Stomach (tissue), 9 donors: ENCODE data around the gene EVI5L. TPM values are rescaled to one million over a fixed set of nuclear protein-coding genes. Genes with fewer than 3 reads are reported as not detected.

ENCODE experiments used
- DNase-seq, 2 donors: peaks; one replicate each; pipeline versions ENCODE4 v3.0.0 to v3.0.0-alpha.2; 2013 to 2019
- H3K27ac ChIP-seq, 5 donors: fragments of 200-600 bp in 4 of 5; sonication (generic) in 4 of 5; one replicate each; pipeline ENCODE4 v1.5.1; 2013 to 2019; ENCODE audit warnings: mild to moderate bottlenecking in 1 of 5, moderate library complexity in 1 of 5
- H3K27me3 ChIP-seq, 3 donors: fragments of 200-600 bp; sonication (generic); one replicate each; pipeline ENCODE4 v1.5.1; 2017 to 2019; ENCODE audit warnings: mixed run types in 1 of 3
- H3K36me3 ChIP-seq, 4 donors: fragments of 200-600 bp; sonication (generic); 1 replicate in 3 of 4; 2 replicates in 1 of 4; pipeline ENCODE4 v1.5.1; 2016 to 2019
- H3K4me1 ChIP-seq, 4 donors: fragments of 200-600 bp; sonication (generic); one replicate each; pipeline ENCODE4 v1.5.1; 2016 to 2019
- H3K4me3 ChIP-seq, 4 donors: fragments of 200-600 bp; sonication (generic) in 3 of 4; one replicate each; pipeline ENCODE4 v1.5.1; 2016 to 2019; ENCODE audit warnings: mild to moderate bottlenecking in 1 of 4
- H3K9me3 ChIP-seq, 4 donors: fragments of 200-600 bp; sonication (generic); one replicate each; pipeline ENCODE4 v1.5.1; 2016 to 2019
- EP300 ChIP-seq: sonication (generic); formaldehyde crosslinking; IDR thresholded peaks from one replicate; pipeline ENCODE4 v1.6.1; 2017; ENCODE audit warnings: antibody characterized with exemption
- POLR2A ChIP-seq, 4 donors: fragments of 450-650 bp; IDR thresholded peaks; one replicate each; pipeline ENCODE4 v1.6.1; 2016; ENCODE audit warnings: antibody characterized with exemption in 4 of 4, control low read depth in 2 of 4, mild to moderate bottlenecking in 1 of 4, moderate library complexity in 1 of 4
- POLR2AphosphoS5 ChIP-seq, 3 donors: sonication (generic); formaldehyde crosslinking; IDR thresholded peaks; one replicate each; pipeline ENCODE4 v1.6.1; 2016; ENCODE audit warnings: antibody characterized with exemption in 3 of 3
- WGBS, 5 donors: extraction: QIAGEN DNeasy Blood & Tissue Kit in 3 of 5; methylation state at CpG; one replicate each; pipeline versions ENCODE4 v1.1.5 to v1.1.7; 2013 to 2018; 5-methylcytosine and 5-hydroxymethylcytosine counted together
- intact Hi-C: fragments of 100-400 bp; cut with DNase I; formaldehyde crosslinking; loops from one replicate; pipeline ENCODE4 v1.15.1; 2023; ENCODE audit warnings: low total_unique reads
- polyA plus RNA-seq, 3 donors: library from polyadenylated mRNA; stranded (reverse); fragments of 200-250 nt; gene quantifications; one replicate each; pipeline ENCODE4 v1.2.3, GENCODE V29; 2013
- total RNA-seq, 5 donors: library from RNA; depleted of rRNA; stranded (reverse); fragments of >200 nt; gene quantifications; one replicate each; pipeline versions ENCODE4 v1.1.0 to v1.2.3, GENCODE V29; 2014 to 2016
- TF ChIP-seq, protein P1 (sequence below), 7 experiments: fragments of 450-650 bp in 4 of 7; fragments of 200-600 bp in 3 of 7; sonication (generic) in 3 of 7; IDR thresholded peaks; one replicate each; pipeline ENCODE4 v1.5.1; 2016 to 2019; ENCODE audit warnings: antibody characterized with exemption in 7 of 7, control low read depth in 2 of 7, mild to moderate bottlenecking in 1 of 7
- donor health status: healthy with polysubstance abuse.
- donor health status: Bipolar disorder and iron deficiency.
- donor health status: healthy.

EVI5L gene
- total and polyA plus RNA-seq, 8 donors: 4.9 to 31.6 (median 8.4) TPM

DNA sequence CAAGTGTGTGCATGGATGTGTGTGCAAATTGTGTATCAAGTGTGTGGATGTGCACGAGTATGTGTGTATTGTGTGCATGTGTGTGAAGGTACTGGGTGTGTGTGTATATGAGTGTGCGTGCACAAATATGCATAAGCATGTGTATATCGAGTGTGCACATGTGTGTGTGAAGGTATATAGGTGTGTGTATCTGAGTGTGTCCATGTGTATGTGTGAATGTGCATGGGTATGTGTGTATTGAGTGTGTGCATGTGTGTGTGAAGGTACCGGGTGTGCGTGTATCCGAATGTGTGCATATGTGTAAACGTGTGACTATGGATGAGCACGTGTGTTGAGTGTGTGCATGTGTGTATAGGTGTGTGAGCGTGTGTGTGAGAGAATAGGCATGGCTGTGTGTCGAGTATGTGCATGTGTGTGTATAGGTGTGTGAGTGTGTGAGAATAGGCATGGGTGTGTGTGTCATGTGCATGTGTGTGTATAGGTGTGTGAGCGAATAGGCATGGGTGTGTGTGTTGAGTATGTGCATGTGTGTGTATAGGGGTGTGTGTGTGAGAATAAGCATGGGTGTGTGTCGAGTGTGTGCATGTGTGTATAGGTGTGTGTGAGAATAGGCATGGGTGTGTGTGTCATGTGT lies 12.8 kb downstream of the EVI5L start:
- TF ChIP-seq EP300 (no peak), POLR2A (IDR thresholded peaks at IDR 0.05) (no peak)
- TF ChIP-seq, protein P1, sequence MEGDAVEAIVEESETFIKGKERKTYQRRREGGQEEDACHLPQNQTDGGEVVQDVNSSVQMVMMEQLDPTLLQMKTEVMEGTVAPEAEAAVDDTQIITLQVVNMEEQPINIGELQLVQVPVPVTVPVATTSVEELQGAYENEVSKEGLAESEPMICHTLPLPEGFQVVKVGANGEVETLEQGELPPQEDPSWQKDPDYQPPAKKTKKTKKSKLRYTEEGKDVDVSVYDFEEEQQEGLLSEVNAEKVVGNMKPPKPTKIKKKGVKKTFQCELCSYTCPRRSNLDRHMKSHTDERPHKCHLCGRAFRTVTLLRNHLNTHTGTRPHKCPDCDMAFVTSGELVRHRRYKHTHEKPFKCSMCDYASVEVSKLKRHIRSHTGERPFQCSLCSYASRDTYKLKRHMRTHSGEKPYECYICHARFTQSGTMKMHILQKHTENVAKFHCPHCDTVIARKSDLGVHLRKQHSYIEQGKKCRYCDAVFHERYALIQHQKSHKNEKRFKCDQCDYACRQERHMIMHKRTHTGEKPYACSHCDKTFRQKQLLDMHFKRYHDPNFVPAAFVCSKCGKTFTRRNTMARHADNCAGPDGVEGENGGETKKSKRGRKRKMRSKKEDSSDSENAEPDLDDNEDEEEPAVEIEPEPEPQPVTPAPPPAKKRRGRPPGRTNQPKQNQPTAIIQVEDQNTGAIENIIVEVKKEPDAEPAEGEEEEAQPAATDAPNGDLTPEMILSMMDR (IDR thresholded peaks at IDR 0.05): no peak
- no peak overlapping the region for H3K27ac ChIP-seq
- H3K9me3 ChIP-seq: no peaks in the 10 kb centered on the region
- 92 to 98% (median 95%) methylated on average over 12 of the region's 12 CpGs for WGBS, 5 donors
- no peaks in the 10 kb centered on the region for H3K36me3 ChIP-seq
- intact Hi-C loops: loop anchor here (10.0 kb wide), 1 partner anchor 162 kb away; the partner anchor contains the start of gene ELAVL1
- no peaks in the 10 kb centered on the region for H3K4me1 ChIP-seq
- H3K27me3 ChIP-seq: no peaks in the 10 kb centered on the region
- DNase-seq: no peak
- no peak overlapping the region for H3K4me3 ChIP-seq

DNA sequence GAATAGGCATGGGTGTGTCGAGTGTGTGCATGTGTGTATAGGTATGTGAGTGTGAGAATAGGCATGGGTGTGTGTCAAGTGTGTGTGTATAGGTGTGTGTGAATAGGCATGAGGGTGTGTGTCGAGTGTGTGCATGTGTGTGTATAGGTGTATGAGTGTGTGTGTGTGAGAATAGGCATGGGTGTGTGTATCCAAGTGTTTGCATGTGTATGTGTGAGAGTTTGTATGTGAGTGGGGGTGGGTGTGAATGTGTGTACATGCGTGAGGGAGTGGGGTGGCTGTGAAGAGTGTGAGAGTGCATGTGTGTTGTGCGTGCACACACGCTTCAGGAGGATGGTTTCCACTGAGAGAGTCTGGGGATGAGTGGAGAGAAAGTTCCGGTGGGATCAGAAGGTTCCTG lies 13.5 kb downstream of the EVI5L start:
- no peak for TF ChIP-seq POLR2A (IDR thresholded peaks at IDR 0.05)
- no peak for TF ChIP-seq POLR2AphosphoS5 (IDR thresholded peaks at IDR 0.05)
- TF ChIP-seq, protein P1 (IDR thresholded peaks at IDR 0.05): no peak
- no peak for TF ChIP-seq EP300

DNA sequence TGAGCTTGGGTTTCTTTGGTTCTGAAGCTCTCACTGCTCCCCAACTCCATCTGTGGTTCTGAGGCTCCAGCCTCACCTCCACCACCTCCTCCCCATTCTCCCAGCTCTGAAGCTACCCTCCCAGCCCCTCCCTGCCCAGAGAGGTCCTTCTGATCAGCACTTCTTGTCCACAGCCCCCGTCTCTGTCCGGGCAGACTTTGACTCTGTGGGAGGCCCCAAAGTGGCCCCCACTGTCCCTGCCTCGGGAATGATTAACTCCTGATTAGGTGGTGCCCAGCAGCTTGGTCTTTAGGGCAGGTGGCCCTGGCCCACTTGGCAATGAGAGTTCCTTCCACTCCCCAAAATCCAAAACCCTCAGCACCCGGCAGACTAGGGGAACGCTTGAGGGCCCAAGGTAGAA lies 14.4 kb downstream of the EVI5L start:
- TF ChIP-seq, protein P1 (IDR thresholded peaks at IDR 0.05): no peak
- no peaks in the 10 kb centered on the region for H3K9me3 ChIP-seq
- no peak for DNase-seq
- WGBS, 5 donors: 63 to 82% (median 75%) methylated on average over 3 to 5 of the region's 5 CpGs
- no peak overlapping the region for H3K4me3 ChIP-seq
- no peaks in the 10 kb centered on the region for H3K4me1 ChIP-seq
- intact Hi-C loops: loop anchor here (10.0 kb wide), 1 partner anchor 160 kb away; the partner anchor contains the start of gene ELAVL1
- H3K27me3 ChIP-seq: no peaks in the 10 kb centered on the region
- no peak overlapping the region for H3K27ac ChIP-seq
- H3K36me3 ChIP-seq: peaks cover 0 to 9% (median 6%) of the 10 kb centered on the region in 4 donors

More for the DNA sequence above, 13.5 kb downstream of the EVI5L start:
- no peak overlapping the region for H3K27ac ChIP-seq
- H3K4me1 ChIP-seq: no peaks in the 10 kb centered on the region
- intact Hi-C loops: loop anchor here (10.0 kb wide), 1 partner anchor 161 kb away; the partner anchor contains the start of gene ELAVL1
- no peaks in the 10 kb centered on the region for H3K9me3 ChIP-seq
- DNase-seq: no peak
- H3K4me3 ChIP-seq: no peak overlapping the region
- 70 to 82% (median 77%) methylated on average over 6 of the region's 6 CpGs for WGBS, 5 donors
- peaks cover 0 to under 1% (median 0%) of the 10 kb centered on the region in 4 donors for H3K36me3 ChIP-seq
- H3K27me3 ChIP-seq: no peaks in the 10 kb centered on the region

DNA sequence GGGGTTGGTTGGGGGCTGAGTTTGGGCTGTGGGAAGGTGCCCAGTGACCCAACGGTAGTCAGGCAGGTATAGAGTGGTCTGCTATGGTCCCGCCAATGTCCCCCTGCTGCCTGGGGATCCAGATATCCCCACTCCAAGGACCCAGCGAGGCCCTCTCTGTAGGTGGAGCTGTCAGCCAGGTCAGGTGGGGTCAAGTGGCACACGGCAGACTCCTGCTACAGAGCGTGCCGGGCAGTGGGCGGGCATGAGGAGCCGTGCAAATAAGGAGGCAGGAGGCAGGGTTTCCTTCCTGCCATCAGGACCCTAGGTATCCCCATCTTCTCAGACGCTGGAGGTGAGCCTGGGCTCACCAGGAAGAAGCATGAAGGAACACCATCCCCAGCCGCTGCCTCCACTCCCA lies 14.9 kb downstream of the EVI5L start:
- Histone ChIP-seq H3K27me3 (no peaks in the 10 kb centered on the region), H3K36me3 (peaks cover 0 to 14% (median 6%) of the 10 kb centered on the region in 4 donors), H3K27ac (no peak overlapping the region), H3K9me3 (no peaks in the 10 kb centered on the region), H3K4me1 (peaks cover 0 to 3% (median 0%) of the 10 kb centered on the region in 4 donors), H3K4me3 (no peak overlapping the region)
- intact Hi-C loops: loop anchor here (10.0 kb wide), 1 partner anchor 160 kb away; the partner anchor contains the start of gene ELAVL1
- WGBS, 5 donors: 77 to 85% (median 80%) methylated on average over 8 to 10 of the region's 10 CpGs
- DNase-seq: no peak
- TF ChIP-seq, protein P1 (IDR thresholded peaks at IDR 0.05): no peak
- TF ChIP-seq POLR2AphosphoS5 (IDR thresholded peaks at IDR 0.05) (no peak), EP300 (no peak), POLR2A (IDR thresholded peaks at IDR 0.05) (no peak)
